HL-60/S4 (cell line): Measurements from ENCODE around the gene LAMP1.
"Not testable (repeated sequence)": the region's sequence is repeated elsewhere in the genome, so short reads cannot be mapped to it uniquely, and the experiment has no call there.

Experiments used
- in situ Hi-C: fragments of 300-500 bp; cut with MboI; formaldehyde crosslinking; loops from 2 replicates; pipeline ENCODE4 v1.14.3; 2022; ENCODE audit warnings: low sequenced_read_pairs

LAMP1 gene

DNA sequence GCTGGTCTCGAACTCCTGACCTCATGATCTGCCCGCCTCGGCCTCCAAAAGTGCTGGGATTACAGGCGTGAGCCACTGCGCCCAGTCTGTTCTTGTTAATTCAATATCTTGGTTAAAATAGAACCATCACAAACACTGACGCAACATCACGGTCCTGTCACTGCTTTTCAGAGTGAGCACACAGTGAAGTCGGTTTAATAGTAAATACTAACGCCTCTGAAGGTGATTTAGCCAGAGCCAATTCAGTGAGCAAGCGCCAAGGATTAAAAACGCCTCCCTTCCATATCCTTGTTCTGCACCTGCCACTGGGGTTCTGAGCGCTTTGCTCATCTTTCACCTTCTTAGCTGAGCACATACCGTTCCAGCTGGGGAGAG is 30.3 kb downstream of the LAMP1 start:
- in situ Hi-C loops, result no loop called here

DNA sequence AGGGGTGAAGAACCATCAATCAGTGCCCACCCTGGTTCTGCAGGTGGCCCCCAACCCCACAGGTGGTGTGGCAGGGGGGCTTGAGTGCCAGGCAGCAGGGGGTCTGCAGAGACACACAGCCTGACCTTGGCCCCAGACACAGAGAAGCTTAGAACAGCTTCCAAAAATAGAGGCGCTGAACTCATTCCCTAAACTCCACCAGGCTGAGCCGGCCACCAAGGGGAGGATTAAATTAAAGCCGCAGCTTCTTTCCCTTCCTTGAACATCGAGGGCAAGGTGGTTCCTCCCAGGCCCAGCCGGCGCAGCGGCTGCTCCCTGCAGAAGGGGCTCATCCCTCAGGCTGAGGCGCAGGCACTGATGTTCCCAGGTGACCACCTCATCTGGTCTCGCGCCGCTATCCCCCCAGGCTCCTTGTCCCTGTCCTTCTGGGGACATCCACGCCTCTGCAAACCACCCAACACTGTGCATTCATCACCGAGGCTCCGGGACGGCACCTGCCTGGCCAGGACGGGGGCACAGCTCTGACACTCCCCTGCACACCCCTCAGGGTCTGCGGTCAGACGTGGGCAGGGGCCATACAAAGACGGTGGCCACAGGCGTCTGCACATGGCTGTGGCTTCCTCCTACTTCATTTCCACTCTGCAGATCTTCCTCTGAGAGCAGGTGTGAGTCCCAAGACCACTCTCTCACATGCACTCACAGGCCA is 30.9 kb downstream of the LAMP1 start:
- in situ Hi-C loops, result no loop called here

DNA sequence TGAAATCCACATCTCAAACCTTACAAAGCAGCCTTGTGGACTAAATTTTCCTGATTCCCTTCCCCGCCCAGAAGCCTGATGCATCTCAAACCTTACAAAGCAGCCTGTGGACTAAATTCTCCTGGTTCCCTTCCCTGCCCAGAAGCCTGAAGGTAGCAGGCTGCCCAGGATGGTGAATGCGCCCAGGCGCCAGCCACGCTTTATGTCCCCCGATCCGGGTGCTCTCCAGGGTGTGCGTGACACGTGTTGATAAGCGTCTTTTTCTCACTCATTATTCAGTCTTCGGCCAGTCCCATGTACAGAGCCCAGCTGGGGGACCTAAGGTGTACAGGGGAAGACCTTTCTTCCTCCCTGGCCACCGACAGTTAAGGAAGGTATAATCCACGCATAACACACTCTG is 31.8 kb downstream of the LAMP1 start:
- in situ Hi-C loops, result no loop called here

DNA sequence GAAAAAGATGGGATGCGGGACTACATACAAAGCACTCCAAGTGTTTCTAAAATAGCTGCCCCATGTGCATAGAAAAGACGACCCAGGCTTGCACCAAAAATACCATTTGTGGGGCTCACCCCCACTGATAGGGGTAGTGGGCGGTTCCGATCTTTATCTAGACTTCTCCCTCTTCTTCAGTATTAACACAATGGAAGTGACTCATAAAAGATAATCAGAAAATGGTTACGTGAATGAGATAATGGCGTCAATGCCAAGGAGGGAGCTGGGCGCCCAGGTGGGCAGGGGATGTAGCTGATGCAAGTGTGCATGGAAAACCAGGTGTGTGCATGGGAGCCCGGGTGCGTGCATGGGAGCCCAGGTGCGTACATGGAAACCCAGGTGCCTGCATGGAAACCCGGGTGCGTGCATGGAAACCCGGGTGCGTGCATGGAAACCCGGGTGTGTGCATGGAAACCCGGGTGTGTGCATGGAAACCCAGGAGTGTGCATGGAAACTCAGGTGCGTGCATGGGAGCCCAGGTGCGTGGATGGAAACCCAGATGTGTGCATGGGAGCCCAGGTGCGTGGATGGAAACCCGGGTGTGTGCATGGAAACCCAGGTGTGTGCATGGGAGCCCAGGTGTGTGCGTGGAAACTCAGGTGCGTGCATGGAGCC is 32.7 kb downstream of the LAMP1 start:
- in situ Hi-C loops, result no loop called here

DNA sequence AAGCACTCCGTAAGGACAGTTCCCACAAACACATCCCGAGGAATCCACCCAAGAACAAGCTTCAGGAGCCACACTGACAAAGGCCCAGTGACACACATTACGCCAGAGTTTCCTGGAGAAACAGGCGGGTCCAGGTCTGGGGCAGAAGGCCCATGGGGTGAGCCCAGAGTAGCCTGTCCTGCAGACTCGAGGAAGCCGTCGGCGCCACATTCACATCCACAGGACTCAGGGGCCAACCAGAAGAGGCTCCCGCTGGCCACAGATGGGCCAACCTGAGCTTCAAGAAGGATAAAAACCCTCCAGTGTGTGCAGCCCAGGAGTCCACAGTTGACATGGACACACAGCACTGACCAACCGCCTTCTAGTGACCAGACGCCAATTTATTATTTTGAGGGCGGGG is 35.6 kb downstream of the LAMP1 start:
- in situ Hi-C loops, result no loop called here

GRCh38 chr13:113333076-113333475 is 36.0 kb downstream of the LAMP1 start:
- in situ Hi-C loops, result no loop called here

- in situ Hi-C loops, result no loop called here
Observed at GRCh38 chr13:113337556-113337955, 40.5 kb downstream of the LAMP1 start.

DNA sequence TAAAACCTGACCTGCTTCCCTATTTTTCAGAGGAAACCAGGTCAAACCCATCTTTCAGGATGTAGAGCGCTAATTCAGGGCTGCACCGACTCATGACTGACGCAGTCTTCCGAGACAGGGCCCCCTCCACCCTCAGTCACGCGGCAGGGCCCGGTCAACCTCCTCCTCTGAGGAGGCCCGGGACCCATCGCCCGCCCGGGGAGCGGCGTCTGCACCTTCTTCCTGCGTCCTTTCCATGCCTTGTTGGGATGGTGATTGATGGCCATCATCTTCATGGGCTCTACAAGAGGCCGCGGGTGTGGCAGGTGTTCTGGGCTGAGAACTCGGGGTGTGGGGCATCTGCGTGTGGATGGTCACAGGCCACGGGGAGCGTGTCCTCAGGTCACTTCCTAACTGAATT is 40.9 kb downstream of the LAMP1 start:
- in situ Hi-C loops, result no loop called here

GRCh38 chr13:113338451-113338850 is 41.4 kb downstream of the LAMP1 start:
- in situ Hi-C loops, result no loop called here

DNA sequence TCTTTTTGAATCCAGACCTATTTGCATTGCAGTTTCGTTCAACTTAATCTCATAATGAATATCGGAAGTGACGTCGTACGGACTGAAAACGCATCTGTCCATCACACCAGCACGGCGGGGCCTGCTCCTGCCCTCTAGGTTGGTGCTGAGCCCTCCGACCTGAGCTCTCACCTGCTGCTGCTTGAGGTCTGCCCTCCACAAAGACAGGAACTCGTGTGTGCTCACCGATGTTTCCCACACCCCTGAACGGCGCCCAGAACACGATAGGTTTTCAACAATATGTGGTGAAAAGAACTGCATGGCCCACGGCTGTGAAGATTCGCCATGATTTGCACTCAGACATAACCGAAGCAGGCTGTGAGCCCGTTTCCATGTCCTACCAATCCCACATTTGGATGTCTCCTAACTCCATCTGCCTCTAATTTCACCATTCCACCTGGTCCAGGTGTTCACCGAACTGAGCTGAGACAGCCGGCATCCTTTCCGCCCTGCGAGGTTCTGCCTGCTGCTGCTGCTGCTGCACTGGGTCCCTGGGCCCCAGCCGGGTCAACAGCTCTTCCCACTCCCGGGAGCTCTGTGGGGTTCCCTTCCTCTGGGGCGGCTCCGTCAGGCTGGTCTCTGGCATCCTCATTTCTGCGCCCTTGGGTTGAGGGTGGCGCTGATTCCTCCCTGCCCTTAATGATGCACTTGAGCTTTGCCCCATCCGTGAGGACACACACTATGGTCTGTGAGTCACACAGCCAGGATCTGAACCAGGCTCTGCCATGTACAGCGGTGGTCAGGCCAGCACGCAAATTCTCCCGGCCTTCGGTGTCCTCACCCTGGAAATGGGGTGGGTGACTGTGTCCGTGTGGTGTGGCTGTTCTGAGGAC is 46.0 kb downstream of the LAMP1 start:
- in situ Hi-C loops, result no loop called here

- in situ Hi-C loops, result no loop called here
Observed at GRCh38 chr13:113343692-113343968, 46.6 kb downstream of the LAMP1 start.

DNA sequence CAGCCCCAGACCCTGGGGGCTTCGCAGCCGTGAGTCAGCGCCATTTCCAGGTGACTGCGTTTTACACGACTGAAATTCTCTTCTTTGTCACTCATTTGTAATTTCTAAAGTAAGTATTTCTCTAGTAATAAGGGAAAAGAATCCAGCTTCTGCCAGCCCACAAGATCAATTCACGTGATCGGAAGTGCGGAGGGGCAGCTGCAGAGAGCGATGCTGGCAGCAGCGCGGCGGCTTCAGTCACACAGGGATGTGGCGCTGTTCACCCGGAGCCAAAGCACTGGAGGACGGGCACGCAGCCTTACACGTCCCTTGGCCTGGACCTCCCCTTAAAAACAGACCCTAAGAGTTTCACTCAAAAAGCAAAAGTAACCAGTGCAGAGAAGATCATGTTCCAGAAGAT is 48.4 kb downstream of the LAMP1 start:
- in situ Hi-C loops, result no loop called here

DNA sequence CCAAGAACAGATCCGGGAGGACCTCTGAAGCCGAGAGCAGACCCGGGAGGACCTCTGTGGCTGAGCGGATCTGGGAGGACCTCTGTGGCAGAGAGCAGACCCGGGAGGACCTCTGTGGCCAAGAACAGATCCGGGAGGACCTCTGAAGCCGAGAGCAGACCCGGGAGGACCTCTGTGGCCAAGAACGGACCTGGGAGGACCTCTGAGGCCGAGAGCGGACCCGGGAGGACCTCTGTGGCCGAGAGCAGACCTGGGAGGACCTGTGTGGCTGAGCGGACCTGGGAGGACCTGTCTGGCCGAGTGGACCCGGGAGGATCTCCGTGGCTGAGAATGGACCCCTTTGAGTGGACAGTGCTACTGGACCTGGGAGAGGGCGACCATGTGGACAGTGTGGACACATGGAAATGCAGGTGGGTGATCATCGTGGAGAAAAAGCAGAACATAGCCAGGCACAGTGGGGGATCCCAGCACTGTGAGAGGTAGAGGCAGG is 50.7 kb downstream of the LAMP1 start:
- in situ Hi-C loops, result not testable (repeated sequence)

GRCh38 chr13:113348591-113348990 is 51.6 kb downstream of the LAMP1 start:
- in situ Hi-C loops, result no loop called here

GRCh38 chr13:113349050-113349449 is 52.0 kb downstream of the LAMP1 start:
- in situ Hi-C loops, result no loop called here

DNA sequence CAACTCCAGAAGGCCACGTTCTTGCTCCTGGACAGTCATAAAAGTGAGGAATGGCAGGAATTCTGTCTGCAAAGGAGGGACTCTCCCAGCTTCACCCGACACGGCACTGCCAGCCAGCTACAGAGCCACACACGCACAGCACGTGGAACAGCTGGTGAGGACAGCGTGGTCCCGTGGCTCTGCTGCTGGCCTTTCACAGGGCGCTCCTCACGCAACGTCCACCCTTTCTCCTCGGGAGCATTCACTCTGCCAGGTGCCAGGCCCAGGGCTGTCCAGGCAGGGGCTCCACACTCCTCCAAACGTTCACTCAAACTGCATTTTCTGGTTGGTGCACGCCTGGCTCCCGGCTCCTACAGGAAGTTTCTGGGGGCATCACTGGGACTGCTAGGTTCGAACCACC is 52.5 kb downstream of the LAMP1 start:
- in situ Hi-C loops, result no loop called here

GRCh38 chr13:113350065-113350937 is 53.3 kb downstream of the LAMP1 start:
- in situ Hi-C loops, result no loop called here

DNA sequence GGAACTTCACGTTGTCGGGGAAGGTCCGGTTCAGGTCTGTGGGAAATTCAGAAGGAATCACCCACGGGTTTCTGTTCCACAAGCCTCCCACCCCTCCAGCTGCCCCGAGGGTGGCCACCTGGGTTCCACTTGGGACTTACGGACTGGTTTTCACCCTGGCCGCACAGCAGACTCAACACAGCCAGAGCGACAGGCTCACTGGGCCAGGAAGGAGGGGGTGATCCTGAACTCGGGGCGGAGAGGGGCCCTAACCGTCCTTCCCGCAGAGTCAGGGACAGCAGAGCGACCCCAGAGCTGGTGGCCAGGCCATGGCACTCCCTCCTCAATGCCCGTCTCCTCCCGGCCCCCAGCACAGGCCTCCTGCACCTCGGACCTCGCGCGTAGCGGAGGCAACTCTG is 53.9 kb downstream of the LAMP1 start:
- in situ Hi-C loops, result no loop called here

DNA sequence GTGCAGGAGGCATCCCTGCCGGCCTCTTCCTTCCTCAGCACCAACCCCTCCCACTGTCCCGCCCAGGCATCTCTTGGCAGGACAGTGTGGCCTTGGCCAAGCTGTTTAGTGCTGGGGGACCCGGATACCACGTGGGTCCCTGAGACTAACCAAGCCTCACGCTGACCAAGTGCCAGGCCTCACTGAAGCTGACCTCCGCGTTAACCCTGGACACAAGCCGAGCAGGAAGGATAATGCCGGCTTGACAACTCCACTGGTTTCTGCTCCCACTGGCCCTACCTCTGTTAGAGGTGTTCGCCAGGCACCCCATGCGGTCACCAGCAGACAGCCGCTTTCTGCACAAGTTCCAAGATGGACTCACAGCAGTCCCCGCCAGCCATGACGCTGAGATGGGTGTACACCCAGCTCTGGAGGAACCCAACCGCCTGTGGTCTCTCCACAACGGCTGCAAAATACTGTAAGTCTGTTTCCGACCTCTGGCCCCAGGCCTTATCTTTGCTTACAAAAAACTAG is 54.5 kb downstream of the LAMP1 start:
- in situ Hi-C loops, result no loop called here

DNA sequence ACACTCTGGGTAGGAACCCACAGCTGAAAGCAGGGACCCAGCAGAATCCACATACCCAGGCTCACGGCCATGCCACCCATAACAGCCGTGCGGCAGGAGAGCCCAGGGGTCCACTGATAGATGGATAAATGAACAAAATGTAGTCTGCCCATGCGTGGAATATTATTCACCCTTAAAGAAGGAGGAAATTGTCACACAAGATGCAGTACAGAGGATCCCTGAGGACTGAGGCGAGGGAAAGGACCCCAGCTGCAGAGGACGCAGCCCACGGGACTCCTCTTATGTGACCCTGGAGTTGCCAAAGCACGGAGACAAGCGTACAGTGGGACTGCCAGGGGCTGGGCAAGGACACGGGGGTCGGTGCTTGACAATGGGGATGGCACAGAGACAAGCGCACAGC is 56.2 kb downstream of the LAMP1 start:
- in situ Hi-C loops, result no loop called here
